Ammon's horn (tissue), 1 donor: ENCODE measurements around the gene NFIC.

Source experiments
- DNase-seq: peaks from one replicate; pipeline ENCODE4 v3.0.0-alpha.2; 2016; ENCODE audit warnings: low spot score

The NFIC gene

DNA sequence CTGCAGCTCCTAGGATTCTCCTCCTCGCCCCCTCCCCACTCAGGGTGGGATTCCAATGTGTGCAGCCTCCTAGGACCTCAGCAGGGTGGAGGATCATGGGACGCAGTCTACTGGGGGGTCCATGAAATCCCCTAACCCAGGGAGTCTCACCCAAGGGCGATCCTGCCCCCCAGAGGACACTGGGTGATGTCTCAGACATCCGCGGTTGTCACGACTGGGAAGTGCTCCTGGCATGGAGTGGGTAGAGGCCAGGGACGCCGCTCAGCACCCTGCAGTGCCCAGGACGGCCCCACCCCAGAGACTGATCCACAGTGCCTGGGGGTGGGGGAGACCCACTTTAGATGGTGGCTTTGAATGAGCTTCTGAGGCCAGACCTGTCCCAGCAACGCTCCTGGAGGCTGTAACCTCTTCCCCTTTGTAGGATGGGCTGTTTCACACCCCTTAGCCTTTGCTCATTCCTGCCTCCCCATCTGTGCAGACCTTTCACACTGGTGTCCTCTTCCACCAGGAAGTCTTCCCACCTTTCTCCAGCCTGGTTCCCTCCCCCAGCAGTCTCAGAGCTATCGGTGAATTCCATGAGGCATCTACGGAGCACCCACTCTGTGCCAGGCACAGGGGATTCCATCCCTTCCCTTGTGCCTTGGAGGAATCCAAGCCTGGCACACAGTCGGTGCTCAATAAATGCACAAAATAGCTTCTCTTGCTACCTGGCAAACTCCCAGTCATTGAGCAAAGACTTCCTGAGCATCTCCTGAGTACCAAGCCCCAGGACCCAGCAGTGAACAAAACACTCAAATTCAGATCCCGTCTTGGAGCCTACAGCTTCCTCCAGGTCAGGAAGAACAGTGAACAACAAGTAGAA, 103.5 kb downstream of the NFIC start:
- DNase-seq, result no peak

DNA sequence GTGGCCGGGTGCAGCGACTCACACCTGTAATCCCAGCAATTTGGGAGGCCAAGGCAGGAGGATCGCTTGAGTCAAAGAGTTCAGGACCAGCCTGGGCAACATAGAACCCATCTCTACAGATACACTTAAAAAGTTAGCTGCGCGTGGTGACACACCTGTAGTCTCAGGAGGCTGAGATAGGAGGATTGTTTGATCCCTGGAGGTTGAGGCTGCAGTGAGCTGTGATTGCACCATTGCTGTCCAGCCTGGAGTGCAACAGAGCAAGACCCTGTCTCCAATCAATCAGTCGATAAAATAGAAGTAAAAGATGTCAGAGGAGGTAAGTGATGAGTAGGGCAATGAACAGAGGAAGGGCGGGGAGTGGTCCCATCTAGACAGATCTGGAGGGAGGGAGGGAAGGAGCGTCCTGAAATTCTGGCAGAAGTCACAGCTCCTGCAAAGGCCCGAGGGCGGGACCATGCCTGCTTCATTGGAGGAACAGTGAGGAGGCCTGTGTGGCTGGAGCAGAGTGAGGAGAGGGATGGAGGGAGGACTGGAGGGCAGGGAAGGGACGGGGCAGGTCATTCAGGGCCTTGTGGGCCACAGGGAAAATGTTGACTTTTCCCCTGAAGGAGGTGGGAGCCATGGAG, 104.2 kb downstream of the NFIC start:
- no peak for DNase-seq

DNA sequence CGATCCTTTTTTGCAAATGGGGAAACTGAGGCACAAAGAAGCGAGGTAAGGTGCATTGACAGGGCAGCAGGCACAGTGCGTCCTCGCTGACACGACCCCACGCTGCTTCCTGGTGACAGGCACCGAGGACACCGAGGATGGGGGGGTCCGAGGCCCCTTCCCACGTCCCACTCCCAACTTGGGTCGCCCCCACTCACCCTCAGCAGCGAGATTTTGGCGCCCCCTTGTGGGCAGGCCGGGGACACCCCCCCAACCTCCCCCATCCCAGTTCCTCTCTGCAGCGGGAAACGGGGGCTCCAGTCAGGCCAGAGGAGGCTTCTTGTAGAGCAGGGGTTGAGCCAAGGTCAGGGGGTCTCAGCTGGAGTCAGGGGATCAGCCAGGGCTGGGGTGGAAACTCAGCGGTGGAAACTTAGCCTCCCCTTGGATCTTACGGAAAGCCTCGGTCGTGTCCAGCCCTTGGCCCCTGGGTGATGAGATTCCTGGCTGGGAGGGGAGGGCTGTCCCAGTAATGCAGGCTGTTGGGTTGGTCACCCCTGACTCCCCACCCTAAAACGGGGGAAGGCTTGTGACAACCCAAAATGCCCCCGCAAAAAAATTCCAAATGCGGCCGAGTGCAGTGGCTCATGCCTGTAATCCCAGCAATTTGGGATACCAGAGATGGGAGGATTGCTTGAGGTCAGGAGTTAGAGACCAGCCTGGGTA, 105.7 kb downstream of the NFIC start:
- DNase-seq, result no peak

DNA sequence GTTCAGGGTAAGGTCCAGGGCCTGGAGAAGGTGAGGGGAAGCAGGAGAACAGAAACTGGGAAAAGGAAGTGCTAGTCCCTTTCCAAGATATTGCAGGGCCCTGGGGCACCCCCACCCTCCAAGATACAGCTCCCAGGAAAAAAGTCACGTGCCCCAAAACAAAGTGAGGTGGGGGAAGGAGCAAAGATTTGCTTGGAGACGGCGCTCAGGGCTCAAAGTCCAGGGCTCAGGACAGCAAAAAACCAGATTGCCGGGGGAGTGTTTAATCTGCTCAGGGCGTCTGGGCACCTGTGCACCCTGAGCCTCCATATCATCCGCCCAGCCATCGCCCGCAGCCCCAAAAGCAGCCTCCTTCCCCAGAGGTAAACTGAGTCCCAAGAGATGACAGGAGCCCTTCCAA, 107.6 kb downstream of the NFIC start:
- no peak for DNase-seq

DNA sequence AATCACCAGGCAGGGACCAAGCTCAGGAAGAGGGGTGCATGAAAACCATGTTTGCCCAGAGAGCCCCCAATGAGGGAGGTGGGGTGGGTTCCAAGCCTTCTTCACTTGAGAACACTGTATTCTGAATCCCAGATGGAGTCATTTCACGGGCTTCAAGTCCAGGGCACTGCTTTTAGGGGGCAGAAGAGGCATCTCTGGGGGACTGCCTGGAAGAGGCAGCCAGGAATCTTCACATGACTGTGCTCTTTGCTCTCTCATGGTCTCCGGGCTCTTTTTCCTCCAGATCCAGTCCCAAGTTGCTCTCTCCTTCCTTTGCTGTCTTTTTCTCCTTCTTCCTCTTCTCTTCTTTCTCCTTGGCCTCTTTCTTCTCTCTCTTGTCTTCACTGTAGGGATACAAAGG, 108.2 kb downstream of the NFIC start:
- DNase-seq, result no peak

- no peak for DNase-seq
Observed at GRCh38 chr19:3475449-3475848, 109.1 kb downstream of the NFIC start.

GRCh38 chr19:3476830-3477229, 110.4 kb downstream of the NFIC start:
- no peak for DNase-seq

- DNase-seq, result no peak
Observed at GRCh38 chr19:3477506-3477905, 111.1 kb downstream of the NFIC start.

DNA sequence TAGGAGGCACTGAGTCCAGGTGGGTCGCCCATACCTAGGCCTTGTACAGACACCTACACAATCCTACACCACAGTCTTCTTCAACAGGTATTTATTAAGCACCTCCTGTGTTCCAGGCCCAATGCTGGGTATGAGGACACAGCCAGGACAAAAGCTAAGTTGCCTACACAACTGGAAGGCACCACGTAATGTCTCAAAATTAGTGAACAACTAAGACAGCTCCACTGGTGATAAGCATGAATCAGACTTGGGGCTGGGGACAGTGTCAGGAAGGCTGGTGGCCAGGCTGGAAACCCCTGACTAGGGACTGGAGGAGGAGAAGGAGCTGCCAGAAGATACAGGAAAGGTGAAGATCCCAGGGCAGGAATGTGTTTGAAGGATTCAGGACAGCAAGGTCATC, 111.6 kb downstream of the NFIC start:
- DNase-seq, result no peak

DNA sequence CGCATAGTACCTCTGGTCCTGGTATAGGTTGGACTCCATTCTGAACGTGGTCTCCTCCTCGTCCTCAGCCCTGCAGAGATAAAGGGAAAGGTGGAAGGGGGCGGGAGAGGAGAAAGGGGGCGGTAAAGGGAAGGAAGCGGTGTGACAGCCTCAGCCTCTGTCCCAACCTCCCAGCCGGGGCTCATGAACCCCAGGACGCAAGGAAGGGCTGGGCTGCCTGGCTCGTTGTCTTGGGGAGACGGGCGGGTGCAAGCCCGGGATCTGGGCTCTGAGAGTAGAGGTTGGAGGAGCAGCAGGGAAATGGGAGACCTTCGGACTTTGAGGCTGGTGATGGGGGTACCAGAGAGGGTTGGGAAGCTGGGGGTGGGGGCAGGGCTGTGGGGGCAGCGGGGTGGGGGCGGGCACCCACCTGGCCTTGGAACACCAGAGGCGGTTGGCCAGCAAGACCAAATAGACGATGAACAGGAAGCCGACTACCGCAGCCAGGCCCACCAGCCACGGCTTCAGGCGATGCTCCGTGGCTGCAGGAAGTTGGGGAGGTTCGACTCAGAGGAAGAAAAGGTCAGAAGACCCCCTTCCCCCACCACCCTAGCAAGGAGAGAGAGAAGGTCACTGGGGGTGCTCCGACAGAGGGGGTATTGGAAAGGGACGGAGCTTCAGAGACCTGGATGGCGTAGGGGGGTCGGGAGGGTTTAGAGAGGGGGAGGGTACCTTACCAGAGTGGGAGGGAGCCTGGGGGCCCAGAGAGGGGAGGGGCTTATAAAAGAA, 112.2 kb downstream of the NFIC start:
- DNase-seq, result no peak

DNA sequence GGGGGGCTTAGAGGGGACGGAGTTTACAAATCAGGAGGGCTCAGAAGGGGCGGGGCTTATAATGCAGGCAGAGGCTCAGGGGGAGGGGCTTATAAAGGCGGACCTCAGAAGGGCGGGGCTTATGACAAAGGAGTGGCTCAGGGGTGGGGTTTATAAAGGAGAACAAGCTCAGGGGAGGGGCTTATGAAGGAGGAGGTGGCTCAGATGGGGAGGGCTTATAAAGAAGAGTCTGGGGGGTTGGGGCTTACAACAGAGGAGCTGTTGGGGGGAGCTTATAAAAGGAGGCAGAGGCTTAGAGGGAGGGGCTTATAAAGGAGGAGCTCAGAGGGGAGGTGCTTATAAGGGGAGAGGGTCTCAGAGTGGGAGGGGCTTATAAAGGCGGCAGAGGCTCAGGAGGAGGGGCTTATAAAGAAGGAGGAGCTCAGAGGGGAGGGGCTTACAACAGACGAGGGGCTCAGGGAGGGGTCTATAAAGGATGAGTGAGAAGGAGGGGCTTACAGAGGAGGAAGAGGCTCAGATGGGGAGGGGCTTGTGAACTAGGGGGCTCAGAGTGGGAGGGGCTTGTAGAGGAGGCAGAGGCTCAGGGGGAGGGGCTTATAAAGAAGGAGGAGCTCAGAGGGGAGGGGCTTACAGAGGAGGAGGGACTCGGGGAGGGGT, 112.9 kb downstream of the NFIC start:
- no peak for DNase-seq

DNA sequence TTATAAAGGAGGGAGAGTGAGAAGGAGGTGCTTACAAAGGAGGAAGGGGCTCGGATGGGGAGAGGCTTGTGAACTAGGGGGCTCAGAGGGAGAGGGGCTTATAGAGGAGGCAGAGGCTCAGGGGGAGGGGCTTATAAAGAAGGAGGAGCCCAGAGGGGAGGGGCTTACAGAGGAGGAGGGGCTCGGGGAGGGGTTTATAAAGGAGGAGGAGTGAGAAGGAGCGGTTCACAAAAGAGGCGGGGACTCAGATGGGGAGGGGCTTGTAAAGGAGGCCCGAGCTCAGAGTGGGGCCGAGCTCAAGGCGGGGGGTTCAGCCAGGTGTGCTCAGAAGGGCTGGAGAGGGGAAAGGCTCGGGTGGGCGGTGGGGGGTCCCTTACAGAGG, 113.4 kb downstream of the NFIC start:
- DNase-seq, result no peak

- no peak for DNase-seq
Observed at GRCh38 chr19:3480383-3481091, 114.2 kb downstream of the NFIC start, which contains the start of gene SMIM24. Gene SMIM24, minus strand, starts transcription at chr19:3480525. Its CDS starts 62 bp downstream, at chr19:3480463.

- DNase-seq, result no peak
Observed at GRCh38 chr19:3481241-3482090, 115.1 kb downstream of the NFIC start.

GRCh38 chr19:3482507-3483225, 116.3 kb downstream of the NFIC start:
- DNase-seq, result no peak

GRCh38 chr19:3483226-3483628, 116.8 kb downstream of the NFIC start, which contains the start of gene SMIM44:
Gene SMIM44, minus strand, starts transcription at chr19:3483441. Its CDS starts 38 bp downstream, at chr19:3483403.
- no peak for DNase-seq

DNA sequence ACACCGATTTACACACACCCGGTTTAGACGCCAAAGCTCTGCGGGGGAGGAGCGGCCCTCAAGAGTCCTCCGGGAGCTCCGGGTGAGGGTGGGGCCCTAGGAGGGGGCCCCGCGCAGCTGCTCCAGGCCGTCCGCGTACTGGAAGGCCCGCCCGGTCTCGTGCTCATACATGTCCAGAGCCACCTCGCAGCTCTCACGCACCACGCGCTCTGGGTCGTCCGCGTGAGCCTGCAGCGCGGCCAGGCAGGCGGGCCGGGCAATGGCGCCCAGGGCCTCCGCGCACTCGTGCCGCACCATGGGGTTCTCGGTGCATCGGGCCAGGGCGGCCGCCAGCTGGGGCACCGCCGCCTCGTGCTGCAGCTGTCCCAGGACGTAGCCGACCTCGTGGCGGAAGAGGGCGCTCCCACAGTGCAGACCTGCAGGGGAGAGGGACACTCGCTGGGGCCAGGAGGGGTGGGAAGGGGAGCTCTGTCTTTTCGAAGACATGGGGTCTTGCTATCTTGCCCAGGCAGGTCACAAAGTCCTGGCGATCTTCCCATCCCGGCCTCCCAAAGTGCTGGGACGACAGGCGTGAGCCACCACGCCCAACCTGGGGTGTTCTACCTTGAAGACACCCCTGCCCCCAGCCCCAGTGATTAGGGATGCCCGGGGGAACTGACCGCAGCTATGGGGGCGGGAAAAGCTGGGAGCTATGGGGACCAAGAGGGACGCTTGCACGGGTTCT, 125.2 kb downstream of the NFIC start:
- DNase-seq, result no peak

GRCh38 chr19:3492131-3492839, 125.9 kb downstream of the NFIC start:
- DNase-seq, result no peak
